Measurements from ENCODE around the gene VPS13D. TPM values are rescaled to one million over a fixed set of nuclear protein-coding genes. Genes with fewer than 3 reads are reported as not detected.

Gene VPS13D
- total and polyA plus RNA-seq, 10 of the 15 experiments (the other 5 are each of a cell fraction or from before 2014, with no cell fraction given) = 1.4 to 16.9 (median 8.5) TPM

DNA sequence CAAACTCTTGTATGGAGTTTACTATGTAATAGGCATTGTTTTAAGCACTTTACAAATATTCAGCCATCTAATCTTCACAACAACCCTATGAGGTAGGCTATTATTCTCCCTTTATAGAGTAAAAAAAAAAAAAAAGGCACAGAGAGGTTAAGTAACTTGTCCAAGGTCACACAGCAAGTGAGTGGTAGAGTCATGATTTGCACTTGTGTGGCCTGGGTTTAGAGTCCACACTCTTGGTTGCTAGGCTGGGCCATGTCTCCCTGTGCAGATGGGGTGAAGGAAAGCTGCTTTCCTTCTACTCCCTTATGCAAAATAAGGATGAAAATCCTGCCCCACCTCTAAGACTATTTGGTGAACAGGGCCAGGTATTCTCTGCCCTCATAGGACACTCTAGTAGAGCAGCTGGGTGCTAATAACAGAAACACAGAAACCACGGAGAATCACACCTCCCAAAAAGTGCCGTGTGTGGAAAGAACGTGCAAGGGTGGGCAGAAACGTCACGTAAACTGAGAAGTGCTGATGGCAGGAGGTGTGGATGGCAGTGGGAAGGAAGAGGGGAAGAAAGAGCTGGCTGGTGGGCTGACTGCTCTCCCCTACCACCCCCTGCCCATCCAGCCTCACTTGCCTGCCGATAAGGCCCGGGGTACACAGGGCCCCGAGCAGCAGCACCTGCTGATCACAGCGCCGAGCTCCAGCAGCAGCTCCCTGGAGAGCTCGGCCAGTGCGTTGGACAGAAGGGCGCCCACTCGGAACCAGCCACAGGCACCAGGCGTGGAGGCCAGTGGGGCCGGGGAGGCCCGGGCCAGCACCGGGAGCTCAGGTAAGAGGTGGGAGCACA lies 28.3 kb upstream of the VPS13D start (continued):
- TF ChIP-seq, protein P1, sequence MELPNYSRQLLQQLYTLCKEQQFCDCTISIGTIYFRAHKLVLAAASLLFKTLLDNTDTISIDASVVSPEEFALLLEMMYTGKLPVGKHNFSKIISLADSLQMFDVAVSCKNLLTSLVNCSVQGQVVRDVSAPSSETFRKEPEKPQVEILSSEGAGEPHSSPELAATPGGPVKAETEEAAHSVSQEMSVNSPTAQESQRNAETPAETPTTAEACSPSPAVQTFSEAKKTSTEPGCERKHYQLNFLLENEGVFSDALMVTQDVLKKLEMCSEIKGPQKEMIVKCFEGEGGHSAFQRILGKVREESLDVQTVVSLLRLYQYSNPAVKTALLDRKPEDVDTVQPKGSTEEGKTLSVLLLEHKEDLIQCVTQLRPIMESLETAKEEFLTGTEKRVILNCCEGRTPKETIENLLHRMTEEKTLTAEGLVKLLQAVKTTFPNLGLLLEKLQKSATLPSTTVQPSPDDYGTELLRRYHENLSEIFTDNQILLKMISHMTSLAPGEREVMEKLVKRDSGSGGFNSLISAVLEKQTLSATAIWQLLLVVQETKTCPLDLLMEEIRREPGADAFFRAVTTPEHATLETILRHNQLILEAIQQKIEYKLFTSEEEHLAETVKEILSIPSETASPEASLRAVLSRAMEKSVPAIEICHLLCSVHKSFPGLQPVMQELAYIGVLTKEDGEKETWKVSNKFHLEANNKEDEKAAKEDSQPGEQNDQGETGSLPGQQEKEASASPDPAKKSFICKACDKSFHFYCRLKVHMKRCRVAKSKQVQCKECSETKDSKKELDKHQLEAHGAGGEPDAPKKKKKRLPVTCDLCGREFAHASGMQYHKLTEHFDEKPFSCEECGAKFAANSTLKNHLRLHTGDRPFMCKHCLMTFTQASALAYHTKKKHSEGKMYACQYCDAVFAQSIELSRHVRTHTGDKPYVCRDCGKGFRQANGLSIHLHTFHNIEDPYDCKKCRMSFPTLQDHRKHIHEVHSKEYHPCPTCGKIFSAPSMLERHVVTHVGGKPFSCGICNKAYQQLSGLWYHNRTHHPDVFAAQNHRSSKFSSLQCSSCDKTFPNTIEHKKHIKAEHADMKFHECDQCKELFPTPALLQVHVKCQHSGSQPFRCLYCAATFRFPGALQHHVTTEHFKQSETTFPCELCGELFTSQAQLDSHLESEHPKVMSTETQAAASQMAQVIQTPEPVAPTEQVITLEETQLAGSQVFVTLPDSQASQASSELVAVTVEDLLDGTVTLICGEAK (IDR thresholded peaks at IDR 0.05; ENCODE audit: borderline replicate concordance) = no peak
- TF ChIP-seq NFYA (IDR thresholded peaks at IDR 0.05; ENCODE audit: borderline replicate concordance, low read depth, low read length) = no peak
- peak; percentile 91 for TF ChIP-seq IKZF1 (conservative IDR thresholded peaks at IDR 0.05)
- no peak for TF ChIP-seq CBX5 (IDR thresholded peaks at IDR 0.05; ENCODE audit: low read depth)
- TF ChIP-seq POU2F2 (IDR thresholded peaks at IDR 0.05; ENCODE audit: borderline replicate concordance, low read depth, low read length) = no peak
- TF ChIP-seq DPF2 (IDR thresholded peaks at IDR 0.05) = peak; percentile 86
- TF ChIP-seq TBL1XR1 (IDR thresholded peaks at IDR 0.05; ENCODE audit: low read depth, low read length) = no peak
- no peak for TF ChIP-seq JUNB (IDR thresholded peaks at IDR 0.05)
- no peak for TF ChIP-seq RELA (IDR thresholded peaks at IDR 0.05; ENCODE audit: borderline replicate concordance, partially characterized antibody)
- no peak for TF ChIP-seq RBBP5 (conservative IDR thresholded peaks at IDR 0.05)
- no peak for TF ChIP-seq FOXM1 (IDR thresholded peaks at IDR 0.05; ENCODE audit: low read depth, low read length)
- TF ChIP-seq, protein P2, sequence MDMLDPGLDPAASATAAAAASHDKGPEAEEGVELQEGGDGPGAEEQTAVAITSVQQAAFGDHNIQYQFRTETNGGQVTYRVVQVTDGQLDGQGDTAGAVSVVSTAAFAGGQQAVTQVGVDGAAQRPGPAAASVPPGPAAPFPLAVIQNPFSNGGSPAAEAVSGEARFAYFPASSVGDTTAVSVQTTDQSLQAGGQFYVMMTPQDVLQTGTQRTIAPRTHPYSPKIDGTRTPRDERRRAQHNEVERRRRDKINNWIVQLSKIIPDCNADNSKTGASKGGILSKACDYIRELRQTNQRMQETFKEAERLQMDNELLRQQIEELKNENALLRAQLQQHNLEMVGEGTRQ (IDR thresholded peaks at IDR 0.05; ENCODE audit: borderline replicate concordance, low read depth, low read length) = no peak
- TF ChIP-seq, protein P3, sequence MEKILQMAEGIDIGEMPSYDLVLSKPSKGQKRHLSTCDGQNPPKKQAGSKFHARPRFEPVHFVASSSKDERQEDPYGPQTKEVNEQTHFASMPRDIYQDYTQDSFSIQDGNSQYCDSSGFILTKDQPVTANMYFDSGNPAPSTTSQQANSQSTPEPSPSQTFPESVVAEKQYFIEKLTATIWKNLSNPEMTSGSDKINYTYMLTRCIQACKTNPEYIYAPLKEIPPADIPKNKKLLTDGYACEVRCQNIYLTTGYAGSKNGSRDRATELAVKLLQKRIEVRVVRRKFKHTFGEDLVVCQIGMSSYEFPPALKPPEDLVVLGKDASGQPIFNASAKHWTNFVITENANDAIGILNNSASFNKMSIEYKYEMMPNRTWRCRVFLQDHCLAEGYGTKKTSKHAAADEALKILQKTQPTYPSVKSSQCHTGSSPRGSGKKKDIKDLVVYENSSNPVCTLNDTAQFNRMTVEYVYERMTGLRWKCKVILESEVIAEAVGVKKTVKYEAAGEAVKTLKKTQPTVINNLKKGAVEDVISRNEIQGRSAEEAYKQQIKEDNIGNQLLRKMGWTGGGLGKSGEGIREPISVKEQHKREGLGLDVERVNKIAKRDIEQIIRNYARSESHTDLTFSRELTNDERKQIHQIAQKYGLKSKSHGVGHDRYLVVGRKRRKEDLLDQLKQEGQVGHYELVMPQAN (conservative IDR thresholded peaks at IDR 0.05) = peak; percentile 39; the same call in 1 of the 2 replicates
- TF ChIP-seq, protein P4, sequence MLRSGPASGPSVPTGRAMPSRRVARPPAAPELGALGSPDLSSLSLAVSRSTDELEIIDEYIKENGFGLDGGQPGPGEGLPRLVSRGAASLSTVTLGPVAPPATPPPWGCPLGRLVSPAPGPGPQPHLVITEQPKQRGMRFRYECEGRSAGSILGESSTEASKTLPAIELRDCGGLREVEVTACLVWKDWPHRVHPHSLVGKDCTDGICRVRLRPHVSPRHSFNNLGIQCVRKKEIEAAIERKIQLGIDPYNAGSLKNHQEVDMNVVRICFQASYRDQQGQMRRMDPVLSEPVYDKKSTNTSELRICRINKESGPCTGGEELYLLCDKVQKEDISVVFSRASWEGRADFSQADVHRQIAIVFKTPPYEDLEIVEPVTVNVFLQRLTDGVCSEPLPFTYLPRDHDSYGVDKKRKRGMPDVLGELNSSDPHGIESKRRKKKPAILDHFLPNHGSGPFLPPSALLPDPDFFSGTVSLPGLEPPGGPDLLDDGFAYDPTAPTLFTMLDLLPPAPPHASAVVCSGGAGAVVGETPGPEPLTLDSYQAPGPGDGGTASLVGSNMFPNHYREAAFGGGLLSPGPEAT (IDR thresholded peaks at IDR 0.05; ENCODE audit: low read depth) = peak; percentile 80
- TF ChIP-seq ATF7 (IDR thresholded peaks at IDR 0.05; ENCODE audit: low read depth) = peak; percentile 79
- TF ChIP-seq FOXK2 (IDR thresholded peaks at IDR 0.05) = 0 out of 2 replicates have a peak, but pooled peaks have one; percentile 20
- TF ChIP-seq BMI1 (IDR thresholded peaks at IDR 0.05; ENCODE audit: borderline replicate concordance) = no peak
- TF ChIP-seq ZSCAN29 (IDR thresholded peaks at IDR 0.05) = no peak
- TF ChIP-seq NFYB (IDR thresholded peaks at IDR 0.05; ENCODE audit: insufficient read depth, low read depth, low read length) = no peak
- TF ChIP-seq, protein P5, sequence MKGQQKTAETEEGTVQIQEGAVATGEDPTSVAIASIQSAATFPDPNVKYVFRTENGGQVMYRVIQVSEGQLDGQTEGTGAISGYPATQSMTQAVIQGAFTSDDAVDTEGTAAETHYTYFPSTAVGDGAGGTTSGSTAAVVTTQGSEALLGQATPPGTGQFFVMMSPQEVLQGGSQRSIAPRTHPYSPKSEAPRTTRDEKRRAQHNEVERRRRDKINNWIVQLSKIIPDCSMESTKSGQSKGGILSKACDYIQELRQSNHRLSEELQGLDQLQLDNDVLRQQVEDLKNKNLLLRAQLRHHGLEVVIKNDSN (IDR thresholded peaks at IDR 0.05; ENCODE audit: borderline replicate concordance, extremely low read length, insufficient read depth, low read depth, low read length) = no peak
- TF ChIP-seq ZNF207 (IDR thresholded peaks at IDR 0.05; ENCODE audit: borderline replicate concordance) = no peak
